NT2/D1 (cell line): ENCODE data around the gene ZNF273.

Experiments used
- SUZ12 ChIP-seq: IDR thresholded peaks from 2 replicates; pipeline ENCODE4 v1.6.1; 2011; ENCODE audit not compliant: insufficient read length, insufficient read depth; ENCODE audit errors: extremely low read depth
- YY1 ChIP-seq: IDR thresholded peaks from 2 replicates; pipeline ENCODE4 v1.6.1; 2011; ENCODE audit not compliant: insufficient read length, insufficient read depth
- ZNF274 ChIP-seq: IDR thresholded peaks from 2 replicates; pipeline ENCODE4 v1.6.1; 2011; ENCODE audit warnings: mild to moderate bottlenecking, low read depth, low read length

DNA sequence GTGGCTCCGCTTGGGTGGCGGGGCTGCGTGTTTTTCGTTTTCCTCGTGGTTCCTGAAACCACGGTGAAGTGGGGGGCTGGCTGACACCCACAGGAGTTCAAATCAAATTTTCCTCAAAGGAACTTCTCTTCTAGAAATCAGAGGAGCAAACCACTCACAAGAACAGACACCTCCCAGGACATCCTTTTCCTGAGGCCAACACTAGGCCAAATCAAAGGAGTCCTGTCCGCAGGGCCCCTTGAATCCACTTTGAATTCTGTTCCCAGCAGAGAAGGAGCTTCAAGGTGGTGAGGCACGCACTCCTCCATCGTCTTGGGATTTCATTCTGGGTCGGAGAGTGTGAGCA is 29.9 kb upstream of the ZNF273 start:
- TF ChIP-seq YY1 (no peak), SUZ12 (no peak), ZNF274 (no peak)
